Hepatocyte (in vitro differentiated cells): ENCODE data around the gene STX18. TPM values are rescaled to one million over a fixed set of nuclear protein-coding genes. Genes with fewer than 3 reads are reported as not detected.

ENCODE experiments used
- DNase-seq: peaks from one replicate; pipeline ENCODE4 v3.0.0-alpha.2; 2016; ENCODE audit warnings: low spot score
- H2AFZ ChIP-seq: fragments of 200-600 bp; sonication (generic); 2 replicates; pipeline ENCODE4 v1.6.0; 2016; ENCODE audit warnings: antibody characterized with exemption, mild to moderate bottlenecking
- H3K27ac ChIP-seq: fragments of 200-600 bp; sonication (generic); 2 replicates; pipeline ENCODE4 v1.5.1; 2016; ENCODE audit warnings: mild to moderate bottlenecking
- H3K27me3 ChIP-seq: fragments of 200-600 bp; sonication (generic); 2 replicates; pipeline ENCODE4 v1.6.1; 2016
- H3K36me3 ChIP-seq: fragments of 200-600 bp; sonication (generic); replicated peaks from 2 replicates; pipeline ENCODE4 v1.5.1; 2016; ENCODE audit warnings: low read depth; ENCODE audit not compliant: insufficient read depth
- H3K4me1 ChIP-seq: fragments of 200-600 bp; sonication (generic); 2 replicates; pipeline ENCODE4 v1.5.1; 2016; ENCODE audit warnings: mild to moderate bottlenecking, moderate library complexity; ENCODE audit not compliant: insufficient read depth
- H3K4me2 ChIP-seq: fragments of 200-600 bp; sonication (generic); 2 replicates; pipeline ENCODE4 v1.6.0; 2016
- H3K4me3 ChIP-seq: fragments of 200-600 bp; sonication (generic); 2 replicates; pipeline ENCODE4 v1.5.1; 2016; ENCODE audit warnings: mild to moderate bottlenecking
- H3K79me2 ChIP-seq: fragments of 200-600 bp; sonication (generic); 2 replicates; pipeline ENCODE4 v1.6.0; 2017; ENCODE audit warnings: mild to moderate bottlenecking
- H3K9me2 ChIP-seq: fragments of 200-600 bp; sonication (generic); replicated peaks from 2 replicates; pipeline ENCODE4 v1.6.0; 2017; ENCODE audit warnings: mild to moderate bottlenecking; ENCODE audit not compliant: insufficient read depth
- H3K9me3 ChIP-seq: fragments of 200-600 bp; sonication (generic); 2 replicates; pipeline ENCODE4 v1.5.1; 2016; ENCODE audit warnings: low read depth, mild to moderate bottlenecking
- H4K20me1 ChIP-seq: fragments of 200-600 bp; sonication (generic); 2 replicates; pipeline ENCODE4 v1.6.0; 2016; ENCODE audit warnings: mild to moderate bottlenecking; ENCODE audit not compliant: insufficient read depth, poor library complexity, severe bottlenecking
- CTCF ChIP-seq: fragments of 200-600 bp; sonication (generic); IDR thresholded peaks from 2 replicates; pipeline ENCODE4 v1.5.1; 2016; ENCODE audit warnings: antibody characterized with exemption, mild to moderate bottlenecking; ENCODE audit not compliant: poor library complexity
- EZH2 ChIP-seq: fragments of 200-600 bp; sonication (generic); IDR thresholded peaks from 2 replicates; pipeline ENCODE4 v1.6.1; 2016; ENCODE audit warnings: antibody characterized with exemption, mild to moderate bottlenecking, borderline replicate concordance
- EZH2phosphoT487 ChIP-seq: fragments of 200-600 bp; sonication (generic); IDR thresholded peaks from one replicate; pipeline ENCODE4 v1.6.1; 2018; ENCODE audit warnings: antibody characterized with exemption, mild to moderate bottlenecking, low read depth, moderate library complexity; ENCODE audit not compliant: unreplicated experiment, severe bottlenecking
- WGBS: methylation state at CpG from one replicate; pipeline ENCODE4 v1.1.6; 2016; ENCODE audit warnings: low lambda C conversion rate; ENCODE audit errors: missing lambda C conversion rate; 5-methylcytosine and 5-hydroxymethylcytosine counted together
- polyA plus RNA-seq: library from polyadenylated mRNA; unstranded; fragments of >200 nt; fragmentation: Nextera tagmentation; extraction: Ambion mirVana; gene quantifications from 2 replicates; pipeline ENCODE4 v1.2.1, GENCODE V29; 2016
- total RNA-seq: library from RNA; depleted of rRNA; stranded (reverse); fragments of >200 nt; gene quantifications from 2 replicates; pipeline ENCODE4 v1.2.3, GENCODE V29; 2014

Gene STX18
- total and polyA plus RNA-seq, 2 experiments from 2014 or later: 32.1 to 54.3 TPM

- no peaks in the 10 kb centered on the region for H3K79me2 ChIP-seq
- no peaks in the 10 kb centered on the region for H3K27me3 ChIP-seq
- H3K9me2 ChIP-seq: no peaks in the 10 kb centered on the region
- no peaks in the 10 kb centered on the region for H3K9me3 ChIP-seq
- no peaks in the 10 kb centered on the region for H3K4me1 ChIP-seq
- no peak overlapping the region for H3K4me2 ChIP-seq
- DNase-seq: no peak
- no peaks in the 10 kb centered on the region for H3K36me3 ChIP-seq
- H4K20me1 ChIP-seq: no peaks in the 10 kb centered on the region
- no peak overlapping the region for H3K4me3 ChIP-seq
- TF ChIP-seq EZH2: no peak
- no peak for TF ChIP-seq CTCF
- TF ChIP-seq EZH2phosphoT487: no peak
- no peak overlapping the region for H3K27ac ChIP-seq
- WGBS: 98% methylated on average over 11 of the region's 11 CpGs
- no peak overlapping the region for H2AFZ ChIP-seq
These were observed 109.3 kb downstream of the STX18 start for GRCh38 chr4:4432341-4433125.

GRCh38 chr4:4430492-4431195 lies 111.2 kb downstream of the STX18 start:
- Histone ChIP-seq H4K20me1 (no peaks in the 10 kb centered on the region), H3K79me2 (no peaks in the 10 kb centered on the region), H3K9me2 (no peaks in the 10 kb centered on the region), H3K27me3 (no peaks in the 10 kb centered on the region), H3K27ac (no peak overlapping the region), H2AFZ (no peak overlapping the region), H3K4me2 (no peak overlapping the region), H3K9me3 (no peaks in the 10 kb centered on the region), H3K4me1 (no peaks in the 10 kb centered on the region), H3K4me3 (no peak overlapping the region), H3K36me3 (no peaks in the 10 kb centered on the region)
- TF ChIP-seq EZH2 (no peak), EZH2phosphoT487 (no peak), CTCF (peak; percentile 48)
- DNase-seq: peak; percentile 73
- WGBS: 47% methylated on average over 7 of the region's 7 CpGs

GRCh38 chr4:4428966-4429875 lies 112.6 kb downstream of the STX18 start:
- H2AFZ ChIP-seq: no peak overlapping the region
- H3K9me3 ChIP-seq: no peaks in the 10 kb centered on the region
- H3K4me3 ChIP-seq: no peak overlapping the region
- H3K36me3 ChIP-seq: no peaks in the 10 kb centered on the region
- H3K79me2 ChIP-seq: no peaks in the 10 kb centered on the region
- TF ChIP-seq CTCF (no peak), EZH2phosphoT487 (no peak), EZH2 (no peak)
- H3K4me2 ChIP-seq: no peak overlapping the region
- no peak overlapping the region for H3K27ac ChIP-seq
- no peaks in the 10 kb centered on the region for H3K27me3 ChIP-seq
- DNase-seq: no peak
- no peaks in the 10 kb centered on the region for H3K4me1 ChIP-seq
- no peaks in the 10 kb centered on the region for H3K9me2 ChIP-seq
- H4K20me1 ChIP-seq: no peaks in the 10 kb centered on the region
- 92% methylated on average over 10 of the region's 10 CpGs for WGBS
